Measurements from ENCODE around the gene SELPLG. TPM values are rescaled to one million over a fixed set of nuclear protein-coding genes. Genes with fewer than 3 reads are reported as not detected.

The SELPLG gene
- total and polyA plus RNA-seq, 2 donors (not counting 1 experiment from before 2014, with no cell fraction given) = 6.1 to 8.0 TPM

- no peak overlapping the region for H3K9ac ChIP-seq (ENCODE audit: low read length)
- CTCF ChIA-PET = no interaction called here
- no peak overlapping the region for H3K27ac Mint-ChIP-seq
- DNase-seq (no peak), ATAC-seq (ENCODE audit: low read depth) (no peak)
- no peak overlapping the region for H3K4me2 ChIP-seq (replicated peaks; ENCODE audit: low read depth, low read length, poor library complexity, severe bottlenecking)
- peaks cover 16% of the 10 kb centered on the region for H3K4me1 Mint-ChIP-seq
- H3K27me3 Mint-ChIP-seq = peaks cover 4% of the 10 kb centered on the region
- no peaks in the 10 kb centered on the region for H3K27me3 ChIP-seq (replicated peaks in 1 of 4; ENCODE audit: control extremely low read depth in 1 of 4, control insufficient read depth in 3 of 4, insufficient read depth in 4 of 4, low read length in 3 of 4)
- no peak overlapping the region for H3K4me3 ChIP-seq (ENCODE audit: control extremely low read depth in 1 of 5, extremely low read depth in 1 of 5, insufficient read depth in 1 of 5, low read depth in 2 of 5, low read length in 4 of 5)
- H3K4me3 Mint-ChIP-seq = no peak overlapping the region
- intact Hi-C loops (cut with micrococcal nuclease) = no loop called here
- no peaks in the 10 kb centered on the region for H3K36me3 ChIP-seq (replicated peaks in 1 of 2; ENCODE audit: control extremely low read depth in 1 of 2, control insufficient read depth in 1 of 2, extremely low read depth in 1 of 2, insufficient read depth in 2 of 2, low read length in 1 of 2)
- peaks cover 3% of the 10 kb centered on the region for H3K9me3 Mint-ChIP-seq (ENCODE audit: insufficient read depth)
- 91% methylated on average over 7 of the region's 9 CpGs for WGBS (ENCODE audit: insufficient coverage)
- TF ChIP-seq CTCF (IDR thresholded peaks at IDR 0.05) (no peak), EZH2 (IDR thresholded peaks at IDR 0.05; ENCODE audit: borderline replicate concordance, insufficient read depth, low read depth, low read length, poor library complexity, severe bottlenecking) (no peak)
- POLR2A ChIA-PET = no interaction called here
- no peak overlapping the region for H3K27ac ChIP-seq (ENCODE audit: low read length in 2 of 2)
- H4K20me1 ChIP-seq (ENCODE audit: control insufficient read depth, insufficient read depth, low read length, poor library complexity, severe bottlenecking) = no peaks in the 10 kb centered on the region
- no peaks in the 10 kb centered on the region for H3K79me2 ChIP-seq (ENCODE audit: control insufficient read depth, insufficient read depth, low read length)
- H3K4me1 ChIP-seq (ENCODE audit: control insufficient read depth in 2 of 2, insufficient read depth in 2 of 2, low read length in 2 of 2) = peaks cover 7 to 9% of the 10 kb centered on the region in 2 donors
- H3K9me3 ChIP-seq (ENCODE audit: control extremely low read depth in 1 of 3, control insufficient read depth in 2 of 3, insufficient read depth in 1 of 3, low read length in 2 of 3) = peaks cover 0 to 4% (median 0%) of the 10 kb centered on the region in 3 donors
- H2AFZ ChIP-seq (ENCODE audit: insufficient read depth, low read depth, low read length, poor library complexity, severe bottlenecking) = no peak overlapping the region
Measured at GRCh38 chr12:108582509-108582908, 51.2 kb downstream of the SELPLG start.

GRCh38 chr12:108581311-108582227, 52.1 kb downstream of the SELPLG start:
- H3K4me1 Mint-ChIP-seq = peaks cover 19% of the 10 kb centered on the region
- Histone ChIP-seq H3K9me3 (ENCODE audit: control extremely low read depth in 1 of 3, control insufficient read depth in 2 of 3, insufficient read depth in 1 of 3, low read length in 2 of 3) (peaks cover 0 to 4% (median 0%) of the 10 kb centered on the region in 3 donors), H3K36me3 (replicated peaks in 1 of 2; ENCODE audit: control extremely low read depth in 1 of 2, control insufficient read depth in 1 of 2, extremely low read depth in 1 of 2, insufficient read depth in 2 of 2, low read length in 1 of 2) (no peaks in the 10 kb centered on the region), H3K27ac (ENCODE audit: low read length in 2 of 2) (no peak overlapping the region), H3K4me3 (ENCODE audit: control extremely low read depth in 1 of 5, extremely low read depth in 1 of 5, insufficient read depth in 1 of 5, low read depth in 2 of 5, low read length in 4 of 5) (no peak overlapping the region), H3K4me2 (replicated peaks; ENCODE audit: low read depth, low read length, poor library complexity, severe bottlenecking) (no peak overlapping the region), H4K20me1 (ENCODE audit: control insufficient read depth, insufficient read depth, low read length, poor library complexity, severe bottlenecking) (no peaks in the 10 kb centered on the region), H2AFZ (ENCODE audit: insufficient read depth, low read depth, low read length, poor library complexity, severe bottlenecking) (no peak overlapping the region), H3K4me1 (ENCODE audit: control insufficient read depth in 2 of 2, insufficient read depth in 2 of 2, low read length in 2 of 2) (peaks cover 7 to 9% of the 10 kb centered on the region in 2 donors), H3K9ac (ENCODE audit: low read length) (no peak overlapping the region), H3K79me2 (ENCODE audit: control insufficient read depth, insufficient read depth, low read length) (no peaks in the 10 kb centered on the region), H3K27me3 (replicated peaks in 1 of 4; ENCODE audit: control extremely low read depth in 1 of 4, control insufficient read depth in 3 of 4, insufficient read depth in 4 of 4, low read length in 3 of 4) (no peaks in the 10 kb centered on the region)
- ChIA-PET CTCF (no interaction called here), POLR2A (no interaction called here)
- intact Hi-C loops (cut with micrococcal nuclease) = no loop called here
- TF ChIP-seq EZH2 (IDR thresholded peaks at IDR 0.05; ENCODE audit: borderline replicate concordance, insufficient read depth, low read depth, low read length, poor library complexity, severe bottlenecking) = no peak
- no peak for TF ChIP-seq CTCF (IDR thresholded peaks at IDR 0.05)
- peaks cover 4% of the 10 kb centered on the region for H3K27me3 Mint-ChIP-seq
- DNase-seq = no peak
- H3K4me3 Mint-ChIP-seq = no peak overlapping the region
- WGBS (ENCODE audit: insufficient coverage) = 94% methylated on average over 33 of the region's 33 CpGs
- ATAC-seq (ENCODE audit: low read depth) = no peak
- H3K9me3 Mint-ChIP-seq (ENCODE audit: insufficient read depth) = peaks cover 3% of the 10 kb centered on the region
- no peak overlapping the region for H3K27ac Mint-ChIP-seq
